RWPE2 (cell line): ENCODE results near the gene CTNNA2.

Experiments used
- ATAC-seq: fragments of 200-7000 bp; cut with Tn5 transposase; 3 replicates; pipeline ENCODE4 v1.9.1; 2021; ENCODE audit warnings: low read depth
- DNase-seq: peaks from one replicate; pipeline ENCODE4 v3.0.0-alpha.2; 2020; ENCODE audit warnings: low spot score
- H3K27ac ChIP-seq: fragments of 450-650 bp; 2 replicates; pipeline ENCODE4 v1.5.1; 2017; ENCODE audit warnings: mild to moderate bottlenecking; ENCODE audit not compliant: poor library complexity, severe bottlenecking
- H3K27me3 ChIP-seq: fragments of 250-450 bp; sonication (Bioruptor Pico); 2 replicates; pipeline ENCODE4 v1.5.1; 2021; ENCODE audit warnings: mild to moderate bottlenecking, moderate library complexity; ENCODE audit not compliant: insufficient read depth, poor library complexity, severe bottlenecking
- H3K36me3 ChIP-seq: fragments of 250-450 bp; sonication (Bioruptor Pico); 2 replicates; pipeline ENCODE4 v1.5.1; 2020; ENCODE audit warnings: low read depth, mild to moderate bottlenecking, moderate library complexity
- H3K4me1 ChIP-seq: fragments of 250-450 bp; sonication (Bioruptor Pico); 2 replicates; pipeline ENCODE4 v1.5.1; 2021; ENCODE audit warnings: mild to moderate bottlenecking, moderate library complexity; ENCODE audit not compliant: insufficient read depth, poor library complexity, severe bottlenecking
- H3K4me3 ChIP-seq: fragments of 250-450 bp; sonication (Bioruptor Pico); 2 replicates; pipeline ENCODE4 v1.5.1; 2021; ENCODE audit warnings: mild to moderate bottlenecking, moderate library complexity; ENCODE audit not compliant: severe bottlenecking
- H3K9me3 ChIP-seq: fragments of 250-450 bp; sonication (Bioruptor Pico); 2 replicates; pipeline ENCODE4 v1.5.1; 2021; ENCODE audit warnings: mild to moderate bottlenecking, moderate library complexity; ENCODE audit not compliant: severe bottlenecking
- CTCF ChIP-seq: fragments of 450-650 bp; IDR thresholded peaks from one replicate; pipeline ENCODE4 v1.5.1; 2017; ENCODE audit warnings: mild to moderate bottlenecking, moderate library complexity; ENCODE audit not compliant: poor library complexity, severe bottlenecking

Gene CTNNA2

GRCh38 chr2:79716266-79716665, 203.4 kb downstream of the CTNNA2 start:
- H3K4me3 ChIP-seq = no peak overlapping the region

GRCh38 chr2:79717364-79718007, 204.6 kb downstream of the CTNNA2 start:
- Histone ChIP-seq H3K27ac (no peak overlapping the region), H3K4me3 (no peak overlapping the region), H3K36me3 (no peaks in the 10 kb centered on the region), H3K4me1 (no peaks in the 10 kb centered on the region), H3K27me3 (no peaks in the 10 kb centered on the region), H3K9me3 (no peaks in the 10 kb centered on the region)
- ATAC-seq = peak; percentile 90
- TF ChIP-seq CTCF = no peak
- DNase-seq = peak; percentile 24

More at GRCh38 chr2:79716266-79716665, 203.4 kb downstream of the CTNNA2 start:
- H3K36me3 ChIP-seq = no peaks in the 10 kb centered on the region
- TF ChIP-seq CTCF = no peak
- H3K27ac ChIP-seq = no peak overlapping the region
- H3K4me1 ChIP-seq = no peaks in the 10 kb centered on the region
- no peaks in the 10 kb centered on the region for H3K9me3 ChIP-seq
- ATAC-seq (no peak), DNase-seq (no peak)
- H3K27me3 ChIP-seq = no peaks in the 10 kb centered on the region

- no peak overlapping the region for H3K27ac ChIP-seq
- no peaks in the 10 kb centered on the region for H3K4me1 ChIP-seq
- no peak for DNase-seq
Observed at GRCh38 chr2:79721061-79721460, 208.2 kb downstream of the CTNNA2 start.

GRCh38 chr2:79721966-79722365, 209.1 kb downstream of the CTNNA2 start:
- Histone ChIP-seq H3K27ac (no peak overlapping the region), H3K9me3 (no peaks in the 10 kb centered on the region), H3K27me3 (no peaks in the 10 kb centered on the region), H3K4me1 (no peaks in the 10 kb centered on the region), H3K4me3 (no peak overlapping the region), H3K36me3 (no peaks in the 10 kb centered on the region)
- DNase-seq = no peak
- ATAC-seq = no peak
- no peak for TF ChIP-seq CTCF

More at GRCh38 chr2:79721061-79721460, 208.2 kb downstream of the CTNNA2 start:
- Histone ChIP-seq H3K9me3 (no peaks in the 10 kb centered on the region), H3K36me3 (no peaks in the 10 kb centered on the region), H3K4me3 (no peak overlapping the region), H3K27me3 (no peaks in the 10 kb centered on the region)
- no peak for TF ChIP-seq CTCF
- no peak for ATAC-seq

- no peak for DNase-seq
- H3K4me3 ChIP-seq = no peak overlapping the region
- H3K27ac ChIP-seq = no peak overlapping the region
- no peaks in the 10 kb centered on the region for H3K27me3 ChIP-seq
- ATAC-seq = peak; percentile 91
- H3K36me3 ChIP-seq = no peaks in the 10 kb centered on the region
- no peaks in the 10 kb centered on the region for H3K4me1 ChIP-seq
- no peak for TF ChIP-seq CTCF
- H3K9me3 ChIP-seq = no peaks in the 10 kb centered on the region
Observed at GRCh38 chr2:79723830-79724229, 211.0 kb downstream of the CTNNA2 start.
